ENCODE measurements around the gene PXMP2.

GRCh38 chr12:132740652-132741051, 53.3 kb downstream of the PXMP2 start:
- no peak for TF ChIP-seq CTCF (IDR thresholded peaks at IDR 0.05; ENCODE audit: low read depth, low read length)
- no peak for TF ChIP-seq EZH2phosphoT487 (IDR thresholded peaks at IDR 0.05; ENCODE audit: low read depth)
